GM23338 (cell line): ENCODE results near the gene TMA16. TPM values are rescaled to one million over a fixed set of nuclear protein-coding genes. Genes with fewer than 3 reads are reported as not detected.

Experiments used
- ATAC-seq: fragments of 200-7000 bp; cut with Tn5 transposase; 3 replicates; pipeline ENCODE4 v1.9.1; 2020
- DNase-seq: peaks from one replicate; pipeline ENCODE4 v3.0.0-alpha.2; 2015; ENCODE audit warnings: low spot score
- H2AFZ ChIP-seq: fragments of 200-600 bp; sonication (generic); 2 replicates; pipeline ENCODE4 v1.8.0; 2016; ENCODE audit warnings: antibody characterized with exemption, mild to moderate bottlenecking, moderate library complexity
- H3F3A ChIP-seq: fragments of 200-600 bp; sonication (generic); replicated peaks from 2 replicates; pipeline ENCODE4 v1.8.0; 2017; ENCODE audit warnings: antibody characterized with exemption, mixed run types, low read depth
- H3K27ac ChIP-seq: fragments of 200-600 bp; sonication (generic); 2 replicates; pipeline ENCODE4 v1.6.1; 2016; ENCODE audit warnings: low read depth
- H3K27me3 ChIP-seq: fragments of 200-600 bp; sonication (generic); 2 replicates; pipeline ENCODE4 v1.8.0; 2016; ENCODE audit warnings: mild to moderate bottlenecking, mixed run types, moderate library complexity; ENCODE audit not compliant: insufficient read depth
- H3K36me3 ChIP-seq: fragments of 200-600 bp; sonication (generic); 2 replicates; pipeline ENCODE4 v1.8.0; 2016; ENCODE audit warnings: mild to moderate bottlenecking; ENCODE audit not compliant: insufficient read depth
- H3K4me1 ChIP-seq: fragments of 200-600 bp; sonication (generic); 2 replicates; pipeline ENCODE4 v1.8.0; 2016; ENCODE audit warnings: mild to moderate bottlenecking, moderate library complexity; ENCODE audit not compliant: insufficient read depth
- H3K4me2 ChIP-seq: fragments of 200-600 bp; sonication (generic); 2 replicates; pipeline ENCODE4 v1.7.1; 2017; ENCODE audit warnings: mixed run types
- H3K4me3 ChIP-seq: fragments of 200-600 bp; sonication (generic); 2 replicates; pipeline ENCODE4 v1.6.1; 2016; ENCODE audit warnings: mixed run types
- H3K79me2 ChIP-seq: fragments of 200-600 bp; sonication (generic); replicated peaks from 2 replicates; pipeline ENCODE4 v1.8.0; 2017; ENCODE audit warnings: mild to moderate bottlenecking; ENCODE audit not compliant: insufficient read depth
- H3K9me2 ChIP-seq: fragments of 200-600 bp; sonication (generic); 2 replicates; pipeline ENCODE4 v1.8.0; 2017; ENCODE audit not compliant: insufficient read depth
- H4K20me1 ChIP-seq: fragments of 200-600 bp; sonication (generic); replicated peaks from 2 replicates; pipeline ENCODE4 v1.8.0; 2017; ENCODE audit warnings: mild to moderate bottlenecking; ENCODE audit not compliant: insufficient read depth
- H3K27ac Mint-ChIP-seq: 2 replicates; pipeline ENCODE4 v1.8.0; 2020; ENCODE audit warnings: inconsistent platforms, mild to moderate bottlenecking, moderate library complexity, mixed read lengths
- H3K27me3 Mint-ChIP-seq: 3 replicates; pipeline ENCODE4 v1.8.0; 2022; ENCODE audit warnings: low read depth, mild to moderate bottlenecking, moderate library complexity, mixed read lengths, inconsistent platforms; ENCODE audit not compliant: insufficient read depth, poor library complexity
- H3K36me3 Mint-ChIP-seq: 3 replicates; pipeline ENCODE4 v1.8.0; 2021; ENCODE audit warnings: low read depth, mild to moderate bottlenecking, inconsistent platforms, moderate library complexity, mixed read lengths
- H3K4me1 Mint-ChIP-seq: 3 replicates; pipeline ENCODE4 v1.8.0; 2020; ENCODE audit warnings: mild to moderate bottlenecking, inconsistent platforms, mixed read lengths
- H3K4me3 Mint-ChIP-seq: 3 replicates; pipeline ENCODE4 v1.8.0; 2021; ENCODE audit warnings: moderate library complexity, mild to moderate bottlenecking, inconsistent platforms, mixed read lengths
- H3K9me3 Mint-ChIP-seq: 3 replicates; pipeline ENCODE4 v1.8.0; 2020; ENCODE audit warnings: moderate library complexity, mild to moderate bottlenecking, inconsistent platforms, mixed read lengths
- CREB1 ChIP-seq: fragments of 250-450 bp; sonication (Bioruptor Pico); IDR thresholded peaks from 2 replicates; pipeline ENCODE4 v1.5.0; 2020; ENCODE audit warnings: low read depth, mild to moderate bottlenecking, moderate library complexity
- EZH2 ChIP-seq: fragments of 200-600 bp; sonication (generic); IDR thresholded peaks from one replicate; pipeline ENCODE4 v1.8.0; 2017; ENCODE audit warnings: antibody characterized with exemption, mild to moderate bottlenecking, low read depth; ENCODE audit not compliant: unreplicated experiment
- EZH2phosphoT487 ChIP-seq: fragments of 200-600 bp; sonication (generic); IDR thresholded peaks from one replicate; pipeline ENCODE4 v1.8.1; 2018; ENCODE audit warnings: antibody characterized with exemption; ENCODE audit not compliant: unreplicated experiment
- JUNB ChIP-seq: IDR thresholded peaks from one replicate; pipeline ENCODE4 v1.6.1; 2016; ENCODE audit warnings: antibody characterized with exemption; ENCODE audit not compliant: unreplicated experiment
- NANOG ChIP-seq: IDR thresholded peaks from 2 replicates; pipeline ENCODE4 v1.6.1; 2016; ENCODE audit warnings: antibody characterized with exemption, borderline replicate concordance
- STAT1 ChIP-seq: IDR thresholded peaks from one replicate; pipeline ENCODE4 v1.6.1; 2016; ENCODE audit warnings: antibody characterized with exemption; ENCODE audit not compliant: unreplicated experiment
- ZNF114 ChIP-seq: fragments of 250-450 bp; sonication (Bioruptor Pico); IDR thresholded peaks from 2 replicates; pipeline ENCODE4 v1.5.0; 2020; ENCODE audit warnings: mild to moderate bottlenecking, moderate library complexity
- ZNF331 ChIP-seq: fragments of 250-450 bp; sonication (Bioruptor Pico); IDR thresholded peaks from 2 replicates; pipeline ENCODE4 v1.5.0; 2020; ENCODE audit warnings: low read depth, mild to moderate bottlenecking, moderate library complexity
- polyA plus RNA-seq: library from polyadenylated mRNA; unstranded; fragments of >200 nt; fragmentation: Nextera tagmentation; extraction: Ambion mirVana; gene quantifications from 2 replicates; pipeline ENCODE4 v1.2.1, GENCODE V29; 2016
- total RNA-seq: library from RNA; depleted of rRNA; stranded (reverse); fragments of >200 nt; shearing (Covaris generic); gene quantifications from 2 replicates; pipeline ENCODE4 v1.2.3, GENCODE V29; 2014
- TF ChIP-seq, protein P1 (sequence below): fragments of 250-450 bp; sonication (Bioruptor Pico); IDR thresholded peaks from 2 replicates; pipeline ENCODE4 v1.5.0; 2020; ENCODE audit warnings: mild to moderate bottlenecking, moderate library complexity
- TF ChIP-seq, protein P2 (sequence below), 2 experiments: fragments of 200-600 bp in 1 of 2; sonication (generic) in 1 of 2; conservative IDR thresholded peaks; 2 replicates each; pipeline versions ENCODE4 v1.5.1 to v1.6.1; 2016 to 2017; ENCODE audit warnings: antibody characterized with exemption in 2 of 2, low read depth in 2 of 2, mild to moderate bottlenecking in 2 of 2, moderate library complexity in 1 of 2
- TF ChIP-seq, protein P3 (sequence below): IDR thresholded peaks from one replicate; pipeline ENCODE4 v1.6.1; 2018; ENCODE audit warnings: antibody characterized with exemption; ENCODE audit not compliant: unreplicated experiment

TMA16 gene
- total and polyA plus RNA-seq, 2 experiments from 2014 or later = 46.4 to 96.1 TPM

DNA sequence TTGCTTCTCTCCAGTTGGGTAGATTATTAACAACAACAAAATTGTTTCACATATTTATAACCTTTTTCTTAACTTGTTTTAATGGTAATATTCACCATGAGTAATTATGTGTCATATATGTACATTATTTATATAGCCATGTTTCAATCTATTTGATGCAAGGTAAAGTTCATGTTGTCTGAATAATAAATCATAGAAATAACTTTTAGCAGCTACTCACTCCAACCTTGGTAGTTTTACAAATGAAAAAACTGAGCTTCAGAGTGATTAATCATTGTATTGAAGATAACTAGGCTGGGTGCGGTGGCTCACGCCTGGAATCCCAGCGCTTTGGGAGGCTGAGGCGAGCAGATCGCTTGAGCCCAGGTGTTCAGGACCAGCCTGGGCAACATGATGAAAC is 46.0 kb downstream of the TMA16 start (continued):
- TF ChIP-seq, protein P1, sequence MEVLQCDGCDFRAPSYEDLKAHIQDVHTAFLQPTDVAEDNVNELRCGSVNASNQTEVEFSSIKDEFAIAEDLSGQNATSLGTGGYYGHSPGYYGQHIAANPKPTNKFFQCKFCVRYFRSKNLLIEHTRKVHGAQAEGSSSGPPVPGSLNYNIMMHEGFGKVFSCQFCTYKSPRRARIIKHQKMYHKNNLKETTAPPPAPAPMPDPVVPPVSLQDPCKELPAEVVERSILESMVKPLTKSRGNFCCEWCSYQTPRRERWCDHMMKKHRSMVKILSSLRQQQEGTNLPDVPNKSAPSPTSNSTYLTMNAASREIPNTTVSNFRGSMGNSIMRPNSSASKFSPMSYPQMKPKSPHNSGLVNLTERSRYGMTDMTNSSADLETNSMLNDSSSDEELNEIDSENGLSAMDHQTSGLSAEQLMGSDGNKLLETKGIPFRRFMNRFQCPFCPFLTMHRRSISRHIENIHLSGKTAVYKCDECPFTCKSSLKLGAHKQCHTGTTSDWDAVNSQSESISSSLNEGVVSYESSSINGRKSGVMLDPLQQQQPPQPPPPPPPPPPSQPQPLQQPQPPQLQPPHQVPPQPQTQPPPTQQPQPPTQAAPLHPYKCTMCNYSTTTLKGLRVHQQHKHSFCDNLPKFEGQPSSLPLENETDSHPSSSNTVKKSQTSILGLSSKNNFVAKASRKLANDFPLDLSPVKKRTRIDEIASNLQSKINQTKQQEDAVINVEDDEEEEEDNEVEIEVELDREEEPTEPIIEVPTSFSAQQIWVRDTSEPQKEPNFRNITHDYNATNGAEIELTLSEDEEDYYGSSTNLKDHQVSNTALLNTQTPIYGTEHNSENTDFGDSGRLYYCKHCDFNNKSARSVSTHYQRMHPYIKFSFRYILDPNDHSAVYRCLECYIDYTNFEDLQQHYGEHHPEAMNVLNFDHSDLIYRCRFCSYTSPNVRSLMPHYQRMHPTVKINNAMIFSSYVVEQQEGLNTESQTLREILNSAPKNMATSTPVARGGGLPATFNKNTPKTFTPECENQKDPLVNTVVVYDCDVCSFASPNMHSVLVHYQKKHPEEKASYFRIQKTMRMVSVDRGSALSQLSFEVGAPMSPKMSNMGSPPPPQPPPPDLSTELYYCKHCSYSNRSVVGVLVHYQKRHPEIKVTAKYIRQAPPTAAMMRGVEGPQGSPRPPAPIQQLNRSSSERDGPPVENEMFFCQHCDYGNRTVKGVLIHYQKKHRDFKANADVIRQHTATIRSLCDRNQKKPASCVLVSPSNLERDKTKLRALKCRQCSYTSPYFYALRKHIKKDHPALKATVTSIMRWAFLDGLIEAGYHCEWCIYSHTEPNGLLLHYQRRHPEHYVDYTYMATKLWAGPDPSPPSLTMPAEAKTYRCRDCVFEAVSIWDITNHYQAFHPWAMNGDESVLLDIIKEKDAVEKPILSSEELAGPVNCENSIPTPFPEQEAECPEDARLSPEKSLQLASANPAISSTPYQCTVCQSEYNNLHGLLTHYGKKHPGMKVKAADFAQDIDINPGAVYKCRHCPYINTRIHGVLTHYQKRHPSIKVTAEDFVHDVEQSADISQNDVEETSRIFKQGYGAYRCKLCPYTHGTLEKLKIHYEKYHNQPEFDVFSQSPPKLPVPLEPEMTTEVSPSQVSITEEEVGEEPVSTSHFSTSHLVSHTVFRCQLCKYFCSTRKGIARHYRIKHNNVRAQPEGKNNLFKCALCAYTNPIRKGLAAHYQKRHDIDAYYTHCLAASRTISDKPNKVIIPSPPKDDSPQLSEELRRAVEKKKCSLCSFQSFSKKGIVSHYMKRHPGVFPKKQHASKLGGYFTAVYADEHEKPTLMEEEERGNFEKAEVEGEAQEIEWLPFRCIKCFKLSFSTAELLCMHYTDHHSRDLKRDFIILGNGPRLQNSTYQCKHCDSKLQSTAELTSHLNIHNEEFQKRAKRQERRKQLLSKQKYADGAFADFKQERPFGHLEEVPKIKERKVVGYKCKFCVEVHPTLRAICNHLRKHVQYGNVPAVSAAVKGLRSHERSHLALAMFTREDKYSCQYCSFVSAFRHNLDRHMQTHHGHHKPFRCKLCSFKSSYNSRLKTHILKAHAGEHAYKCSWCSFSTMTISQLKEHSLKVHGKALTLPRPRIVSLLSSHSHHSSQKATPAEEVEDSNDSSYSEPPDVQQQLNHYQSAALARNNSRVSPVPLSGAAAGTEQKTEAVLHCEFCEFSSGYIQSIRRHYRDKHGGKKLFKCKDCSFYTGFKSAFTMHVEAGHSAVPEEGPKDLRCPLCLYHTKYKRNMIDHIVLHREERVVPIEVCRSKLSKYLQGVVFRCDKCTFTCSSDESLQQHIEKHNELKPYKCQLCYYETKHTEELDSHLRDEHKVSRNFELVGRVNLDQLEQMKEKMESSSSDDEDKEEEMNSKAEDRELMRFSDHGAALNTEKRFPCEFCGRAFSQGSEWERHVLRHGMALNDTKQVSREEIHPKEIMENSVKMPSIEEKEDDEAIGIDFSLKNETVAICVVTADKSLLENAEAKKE (CRISPR knock-in tag) = no peak
- TF ChIP-seq, protein P2, sequence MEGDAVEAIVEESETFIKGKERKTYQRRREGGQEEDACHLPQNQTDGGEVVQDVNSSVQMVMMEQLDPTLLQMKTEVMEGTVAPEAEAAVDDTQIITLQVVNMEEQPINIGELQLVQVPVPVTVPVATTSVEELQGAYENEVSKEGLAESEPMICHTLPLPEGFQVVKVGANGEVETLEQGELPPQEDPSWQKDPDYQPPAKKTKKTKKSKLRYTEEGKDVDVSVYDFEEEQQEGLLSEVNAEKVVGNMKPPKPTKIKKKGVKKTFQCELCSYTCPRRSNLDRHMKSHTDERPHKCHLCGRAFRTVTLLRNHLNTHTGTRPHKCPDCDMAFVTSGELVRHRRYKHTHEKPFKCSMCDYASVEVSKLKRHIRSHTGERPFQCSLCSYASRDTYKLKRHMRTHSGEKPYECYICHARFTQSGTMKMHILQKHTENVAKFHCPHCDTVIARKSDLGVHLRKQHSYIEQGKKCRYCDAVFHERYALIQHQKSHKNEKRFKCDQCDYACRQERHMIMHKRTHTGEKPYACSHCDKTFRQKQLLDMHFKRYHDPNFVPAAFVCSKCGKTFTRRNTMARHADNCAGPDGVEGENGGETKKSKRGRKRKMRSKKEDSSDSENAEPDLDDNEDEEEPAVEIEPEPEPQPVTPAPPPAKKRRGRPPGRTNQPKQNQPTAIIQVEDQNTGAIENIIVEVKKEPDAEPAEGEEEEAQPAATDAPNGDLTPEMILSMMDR (conservative IDR thresholded peaks at IDR 0.05; ENCODE audit: low read depth in 2 of 2) = no peak
- no peak for TF ChIP-seq EZH2phosphoT487

DNA sequence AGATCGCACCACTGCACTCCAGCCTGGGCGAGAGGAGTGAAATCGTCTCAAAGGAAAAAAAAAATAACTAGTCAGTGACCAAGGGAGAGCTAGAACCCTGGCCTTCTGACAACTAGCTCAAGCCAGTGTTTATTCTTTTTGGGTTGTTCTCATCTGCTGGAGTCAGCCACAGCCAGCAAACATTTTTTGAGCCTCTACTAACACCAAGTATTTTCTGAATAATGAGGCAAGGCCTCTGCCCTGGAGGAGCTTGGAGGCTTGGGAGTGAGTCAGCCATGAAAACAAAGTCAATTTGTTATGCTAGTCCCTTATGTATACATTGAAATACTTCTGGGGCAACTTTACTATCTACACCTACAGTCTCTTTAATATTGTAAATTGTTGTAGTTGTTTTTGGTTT is 46.5 kb downstream of the TMA16 start:
- Histone ChIP-seq H3K79me2 (no peaks in the 10 kb centered on the region), H3F3A (no peaks in the 10 kb centered on the region), H3K36me3 (no peaks in the 10 kb centered on the region), H3K27me3 (no peaks in the 10 kb centered on the region), H3K9me2 (no peaks in the 10 kb centered on the region), H2AFZ (no peak overlapping the region), H3K4me2 (no peak overlapping the region), H3K4me3 (no peak overlapping the region), H3K27ac (no peak overlapping the region), H3K4me1 (peaks cover 7% of the 10 kb centered on the region; the same call in 1 of the 2 replicates), H4K20me1 (no peaks in the 10 kb centered on the region)
- Mint-ChIP-seq H3K36me3 (no peaks in the 10 kb centered on the region), H3K4me3 (no peak overlapping the region), H3K4me1 (peaks cover 15% of the 10 kb centered on the region; the same call in 2 of the 3 replicates), H3K27ac (no peak overlapping the region), H3K9me3 (no peaks in the 10 kb centered on the region), H3K27me3 (no peaks in the 10 kb centered on the region)
- no peak for ATAC-seq
- DNase-seq = no peak
- TF ChIP-seq, protein P2 (conservative IDR thresholded peaks at IDR 0.05; ENCODE audit: low read depth in 2 of 2) = no peak
- TF ChIP-seq CREB1 (CRISPR knock-in tag) = no peak
- no peak for TF ChIP-seq JUNB
- TF ChIP-seq ZNF331 (CRISPR knock-in tag) = no peak
- no peak for TF ChIP-seq NANOG
- no peak for TF ChIP-seq STAT1
- TF ChIP-seq, protein P3, sequence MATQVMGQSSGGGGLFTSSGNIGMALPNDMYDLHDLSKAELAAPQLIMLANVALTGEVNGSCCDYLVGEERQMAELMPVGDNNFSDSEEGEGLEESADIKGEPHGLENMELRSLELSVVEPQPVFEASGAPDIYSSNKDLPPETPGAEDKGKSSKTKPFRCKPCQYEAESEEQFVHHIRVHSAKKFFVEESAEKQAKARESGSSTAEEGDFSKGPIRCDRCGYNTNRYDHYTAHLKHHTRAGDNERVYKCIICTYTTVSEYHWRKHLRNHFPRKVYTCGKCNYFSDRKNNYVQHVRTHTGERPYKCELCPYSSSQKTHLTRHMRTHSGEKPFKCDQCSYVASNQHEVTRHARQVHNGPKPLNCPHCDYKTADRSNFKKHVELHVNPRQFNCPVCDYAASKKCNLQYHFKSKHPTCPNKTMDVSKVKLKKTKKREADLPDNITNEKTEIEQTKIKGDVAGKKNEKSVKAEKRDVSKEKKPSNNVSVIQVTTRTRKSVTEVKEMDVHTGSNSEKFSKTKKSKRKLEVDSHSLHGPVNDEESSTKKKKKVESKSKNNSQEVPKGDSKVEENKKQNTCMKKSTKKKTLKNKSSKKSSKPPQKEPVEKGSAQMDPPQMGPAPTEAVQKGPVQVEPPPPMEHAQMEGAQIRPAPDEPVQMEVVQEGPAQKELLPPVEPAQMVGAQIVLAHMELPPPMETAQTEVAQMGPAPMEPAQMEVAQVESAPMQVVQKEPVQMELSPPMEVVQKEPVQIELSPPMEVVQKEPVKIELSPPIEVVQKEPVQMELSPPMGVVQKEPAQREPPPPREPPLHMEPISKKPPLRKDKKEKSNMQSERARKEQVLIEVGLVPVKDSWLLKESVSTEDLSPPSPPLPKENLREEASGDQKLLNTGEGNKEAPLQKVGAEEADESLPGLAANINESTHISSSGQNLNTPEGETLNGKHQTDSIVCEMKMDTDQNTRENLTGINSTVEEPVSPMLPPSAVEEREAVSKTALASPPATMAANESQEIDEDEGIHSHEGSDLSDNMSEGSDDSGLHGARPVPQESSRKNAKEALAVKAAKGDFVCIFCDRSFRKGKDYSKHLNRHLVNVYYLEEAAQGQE = no peak
- TF ChIP-seq ZNF114 (CRISPR knock-in tag) = no peak
- no peak for TF ChIP-seq EZH2
